Erythroblast (primary cell): Measurements from ENCODE around the gene GPR158.

Experiments used
- DNase-seq, 2 experiments: peaks; one replicate each; lab custom pipeline; 2025; lab: John Stamatoyannopoulos, UW
- GATA1 ChIP-seq: IDR thresholded peaks from 2 replicates; pipeline ENCODE4 v1.6.1; 2011; ENCODE audit warnings: low read depth, mild to moderate bottlenecking, control low read depth, low read length, moderate library complexity
- POLR2A ChIP-seq: IDR thresholded peaks from 2 replicates; pipeline ENCODE4 v1.6.1; 2011; ENCODE audit warnings: mild to moderate bottlenecking, low read length

GPR158 gene

GRCh38 chr10:25547382-25547781, 372.6 kb downstream of the GPR158 start:
- DNase-seq, result no peak
- TF ChIP-seq POLR2A, result no peak
- no peak for TF ChIP-seq GATA1

- no peak for DNase-seq
- no peak for TF ChIP-seq POLR2A
- no peak for TF ChIP-seq GATA1
These were observed 377.6 kb downstream of the GPR158 start for GRCh38 chr10:25552283-25552919.

GRCh38 chr10:25555865-25556264, 381.1 kb downstream of the GPR158 start:
- TF ChIP-seq POLR2A, result no peak
- TF ChIP-seq GATA1, result no peak

GRCh38 chr10:25556457-25556856, 381.7 kb downstream of the GPR158 start:
- TF ChIP-seq GATA1 (no peak), POLR2A (no peak)
- DNase-seq, result no peak

More at GRCh38 chr10:25555865-25556264, 381.1 kb downstream of the GPR158 start:
- DNase-seq, result no peak

- no peak for DNase-seq
- TF ChIP-seq GATA1 (no peak), POLR2A (no peak)
These were observed 382.3 kb downstream of the GPR158 start for GRCh38 chr10:25557136-25557535.

- DNase-seq, result no peak
- TF ChIP-seq POLR2A (no peak), GATA1 (no peak)
These were observed 387.0 kb downstream of the GPR158 start for GRCh38 chr10:25561758-25562157.

GRCh38 chr10:25562547-25562946, 387.7 kb downstream of the GPR158 start:
- DNase-seq, result no peak
- TF ChIP-seq POLR2A (no peak), GATA1 (no peak)

- TF ChIP-seq POLR2A (no peak), GATA1 (no peak)
- DNase-seq, result no peak
These were observed 389.6 kb downstream of the GPR158 start for GRCh38 chr10:25564351-25564750.

GRCh38 chr10:25565570-25565969, 390.8 kb downstream of the GPR158 start:
- no peak for TF ChIP-seq POLR2A
- TF ChIP-seq GATA1, result no peak
- no peak for DNase-seq

GRCh38 chr10:25573316-25573715, 398.5 kb downstream of the GPR158 start:
- DNase-seq, result no peak
- TF ChIP-seq GATA1, result no peak
- no peak for TF ChIP-seq POLR2A

- no peak for DNase-seq
- TF ChIP-seq GATA1 (no peak), POLR2A (no peak)
These were observed 400.5 kb downstream of the GPR158 start for GRCh38 chr10:25575343-25575742.

GRCh38 chr10:25578061-25578460, 403.3 kb downstream of the GPR158 start:
- no peak for DNase-seq
- TF ChIP-seq POLR2A, result no peak
- no peak for TF ChIP-seq GATA1

- TF ChIP-seq POLR2A (no peak), GATA1 (no peak)
- no peak for DNase-seq
These were observed 408.2 kb downstream of the GPR158 start for GRCh38 chr10:25582961-25583360.

- TF ChIP-seq POLR2A, result no peak
- no peak for TF ChIP-seq GATA1
- no peak for DNase-seq
These were observed 425.9 kb downstream of the GPR158 start for GRCh38 chr10:25600651-25601050.

- DNase-seq, result no peak
- TF ChIP-seq POLR2A, result no peak
- TF ChIP-seq GATA1, result no peak
These were observed 429.8 kb downstream of the GPR158 start for GRCh38 chr10:25604591-25604990.
